ENCODE measurements around the gene FOXQ1. TPM values are rescaled to one million over a fixed set of nuclear protein-coding genes. Genes with fewer than 3 reads are reported as not detected.

The FOXQ1 gene
- total RNA-seq, 1 donor from 2014 or later: not detected

DNA sequence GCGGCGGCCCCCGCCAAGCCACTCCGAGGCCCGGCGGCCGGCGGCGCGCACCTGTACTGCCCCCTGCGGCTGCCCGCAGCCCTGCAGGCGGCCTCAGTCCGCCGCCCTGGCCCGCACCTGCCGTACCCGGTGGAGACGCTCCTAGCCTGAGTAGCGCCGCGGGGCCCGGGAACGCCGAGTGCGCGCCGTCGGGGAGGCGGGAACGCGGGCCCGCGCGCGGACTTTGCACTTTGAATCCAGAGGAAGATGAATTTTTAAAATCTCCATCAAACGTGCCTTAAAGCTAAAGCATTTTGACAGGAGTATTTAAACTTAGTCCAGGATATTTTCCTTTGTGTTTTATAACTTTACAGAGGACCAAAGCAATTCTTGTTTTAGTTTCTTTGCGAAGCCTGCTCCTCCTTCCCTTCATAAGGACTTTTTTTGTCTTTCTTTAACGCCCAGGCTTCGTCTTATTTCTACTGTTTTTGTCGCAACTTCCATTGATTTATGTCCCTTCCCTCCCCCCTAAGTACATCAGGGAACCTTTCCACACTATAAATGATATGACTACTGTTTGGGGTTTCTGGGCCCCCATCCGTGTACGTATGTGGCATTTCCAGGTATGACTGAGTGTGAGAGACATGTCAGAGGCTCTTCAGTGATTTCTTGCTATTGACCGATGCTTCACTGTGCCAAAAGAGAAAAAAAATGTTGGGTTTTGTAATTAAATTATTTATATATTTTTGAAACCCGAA lies 2.0 kb downstream of the FOXQ1 start:
- H3K4me3 Mint-ChIP-seq: peak overlapping the region; percentile 65
- no peak overlapping the region for H3K27ac Mint-ChIP-seq
- peaks cover 3% of the 10 kb centered on the region for H3F3A ChIP-seq (ENCODE audit: low read depth)
- H2AFZ ChIP-seq (replicated peaks): no peak overlapping the region
- H3K36me3 Mint-ChIP-seq: no peaks in the 10 kb centered on the region
- peaks cover 91% of the 10 kb centered on the region for H3K27me3 ChIP-seq
- no peaks in the 10 kb centered on the region for H3K36me3 ChIP-seq
- H3K79me2 ChIP-seq (ENCODE audit: low read depth): no peaks in the 10 kb centered on the region
- no peaks in the 10 kb centered on the region for H3K9me3 ChIP-seq (ENCODE audit: low read depth)
- TF ChIP-seq EZH2 (IDR thresholded peaks at IDR 0.05) (peak; percentile 97), EZH2phosphoT487 (IDR thresholded peaks at IDR 0.05) (peak; percentile 91)
- TF ChIP-seq, protein P1, sequence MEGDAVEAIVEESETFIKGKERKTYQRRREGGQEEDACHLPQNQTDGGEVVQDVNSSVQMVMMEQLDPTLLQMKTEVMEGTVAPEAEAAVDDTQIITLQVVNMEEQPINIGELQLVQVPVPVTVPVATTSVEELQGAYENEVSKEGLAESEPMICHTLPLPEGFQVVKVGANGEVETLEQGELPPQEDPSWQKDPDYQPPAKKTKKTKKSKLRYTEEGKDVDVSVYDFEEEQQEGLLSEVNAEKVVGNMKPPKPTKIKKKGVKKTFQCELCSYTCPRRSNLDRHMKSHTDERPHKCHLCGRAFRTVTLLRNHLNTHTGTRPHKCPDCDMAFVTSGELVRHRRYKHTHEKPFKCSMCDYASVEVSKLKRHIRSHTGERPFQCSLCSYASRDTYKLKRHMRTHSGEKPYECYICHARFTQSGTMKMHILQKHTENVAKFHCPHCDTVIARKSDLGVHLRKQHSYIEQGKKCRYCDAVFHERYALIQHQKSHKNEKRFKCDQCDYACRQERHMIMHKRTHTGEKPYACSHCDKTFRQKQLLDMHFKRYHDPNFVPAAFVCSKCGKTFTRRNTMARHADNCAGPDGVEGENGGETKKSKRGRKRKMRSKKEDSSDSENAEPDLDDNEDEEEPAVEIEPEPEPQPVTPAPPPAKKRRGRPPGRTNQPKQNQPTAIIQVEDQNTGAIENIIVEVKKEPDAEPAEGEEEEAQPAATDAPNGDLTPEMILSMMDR (IDR thresholded peaks at IDR 0.05): peak; percentile 53
- H3K9ac ChIP-seq: no peak overlapping the region
- peaks cover 15% of the 10 kb centered on the region for H3K9me3 Mint-ChIP-seq
- H3K4me3 ChIP-seq: peak overlapping the region; percentile 22
- H4K20me1 ChIP-seq (ENCODE audit: low read depth): peaks cover 56% of the 10 kb centered on the region
- peak overlapping the region; percentile 47 for H3K4me2 ChIP-seq
- peaks cover 26% of the 10 kb centered on the region for H3K4me1 Mint-ChIP-seq
- H3K27ac ChIP-seq: no peak overlapping the region
- H3K4me1 ChIP-seq: peaks cover 10% of the 10 kb centered on the region
- DNase-seq (ENCODE audit: low spot score): peak; percentile 84
- peaks cover 62% of the 10 kb centered on the region for H3K27me3 Mint-ChIP-seq (ENCODE audit: insufficient read depth, low read depth)

DNA sequence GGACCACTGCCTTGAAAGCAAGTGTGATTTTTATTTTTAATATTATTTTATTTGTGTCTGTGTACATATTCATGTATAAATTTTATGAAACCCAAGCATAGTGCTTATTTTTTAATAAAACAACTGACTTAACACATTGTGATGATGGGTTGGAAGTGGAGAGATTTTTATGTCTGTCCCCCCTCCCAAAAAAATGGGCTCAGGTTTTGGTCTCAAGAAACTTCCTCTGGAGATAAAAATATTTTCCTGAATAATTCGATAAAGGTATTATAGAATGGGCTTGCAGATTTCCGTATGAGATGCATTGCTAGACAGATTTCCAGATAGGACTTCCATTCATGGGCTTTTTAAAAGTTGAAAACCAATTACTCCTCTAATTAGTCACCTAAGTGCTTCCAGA lies 2.7 kb downstream of the FOXQ1 start:
- H3K36me3 ChIP-seq: no peaks in the 10 kb centered on the region
- no peaks in the 10 kb centered on the region for H3K79me2 ChIP-seq (ENCODE audit: low read depth)
- H3K27me3 ChIP-seq: peaks cover 84% of the 10 kb centered on the region
- H3K4me3 Mint-ChIP-seq: no peak overlapping the region
- peaks cover 55% of the 10 kb centered on the region for H3K27me3 Mint-ChIP-seq (ENCODE audit: insufficient read depth, low read depth)
- peaks cover 26% of the 10 kb centered on the region for H3K4me1 Mint-ChIP-seq
- no peaks in the 10 kb centered on the region for H3K9me3 ChIP-seq (ENCODE audit: low read depth)
- DNase-seq (ENCODE audit: low spot score): no peak
- H3K4me3 ChIP-seq: no peak overlapping the region
- no peak overlapping the region for H3K4me2 ChIP-seq
- H3K9ac ChIP-seq: no peak overlapping the region
- TF ChIP-seq, protein P1 (IDR thresholded peaks at IDR 0.05): no peak
- peaks cover 10% of the 10 kb centered on the region for H3K4me1 ChIP-seq
- peaks cover 3% of the 10 kb centered on the region for H3F3A ChIP-seq (ENCODE audit: low read depth)
- H3K27ac Mint-ChIP-seq: no peak overlapping the region
- no peak overlapping the region for H3K27ac ChIP-seq
- peaks cover 15% of the 10 kb centered on the region for H3K9me3 Mint-ChIP-seq
- peaks cover 52% of the 10 kb centered on the region for H4K20me1 ChIP-seq (ENCODE audit: low read depth)
- H3K36me3 Mint-ChIP-seq: no peaks in the 10 kb centered on the region
- no peak overlapping the region for H2AFZ ChIP-seq (replicated peaks)

DNA sequence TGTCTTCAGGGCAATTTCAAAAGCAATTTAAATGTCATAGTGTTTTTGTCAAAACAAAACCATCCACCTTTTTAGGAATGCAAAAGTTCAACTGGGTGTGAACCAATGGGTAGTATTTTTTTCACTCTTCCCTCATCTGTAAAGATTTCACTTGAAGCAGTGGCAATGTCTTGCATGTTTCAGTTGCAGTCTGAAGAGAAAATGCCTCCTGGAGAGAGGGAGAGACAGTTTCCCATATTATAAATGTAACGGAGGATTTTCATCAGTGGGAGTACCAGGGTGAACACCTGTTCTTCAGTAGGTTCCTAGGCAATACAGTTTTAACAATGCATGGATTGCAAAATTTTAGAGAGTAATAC lies 3.3 kb downstream of the FOXQ1 start:
- H3K79me2 ChIP-seq (ENCODE audit: low read depth): no peaks in the 10 kb centered on the region
- peaks cover 3% of the 10 kb centered on the region for H3F3A ChIP-seq (ENCODE audit: low read depth)
- DNase-seq (ENCODE audit: low spot score): no peak
- H3K36me3 ChIP-seq: no peaks in the 10 kb centered on the region
- no peak overlapping the region for H3K27ac ChIP-seq
- no peaks in the 10 kb centered on the region for H3K9me3 ChIP-seq (ENCODE audit: low read depth)
- H3K4me1 ChIP-seq: peaks cover 10% of the 10 kb centered on the region
- H3K9me3 Mint-ChIP-seq: peaks cover 15% of the 10 kb centered on the region
- no peak overlapping the region for H3K4me2 ChIP-seq
- H2AFZ ChIP-seq (replicated peaks): no peak overlapping the region
- H3K36me3 Mint-ChIP-seq: no peaks in the 10 kb centered on the region
- no peak overlapping the region for H3K9ac ChIP-seq
- TF ChIP-seq EZH2phosphoT487 (IDR thresholded peaks at IDR 0.05) (peak; percentile 3), EZH2 (IDR thresholded peaks at IDR 0.05) (no peak)
- H3K27me3 ChIP-seq: peaks cover 78% of the 10 kb centered on the region
- peaks cover 26% of the 10 kb centered on the region for H3K4me1 Mint-ChIP-seq
- H3K27me3 Mint-ChIP-seq (ENCODE audit: insufficient read depth, low read depth): peaks cover 50% of the 10 kb centered on the region
- H3K4me3 ChIP-seq: no peak overlapping the region
- H3K4me3 Mint-ChIP-seq: peak overlapping the region; percentile 22
- peaks cover 48% of the 10 kb centered on the region for H4K20me1 ChIP-seq (ENCODE audit: low read depth)
- no peak overlapping the region for H3K27ac Mint-ChIP-seq
